GM23338 (cell line): Measurements from ENCODE around the gene PGS1. TPM values are rescaled to one million over a fixed set of nuclear protein-coding genes. Genes with fewer than 3 reads are reported as not detected.

Source experiments
- ATAC-seq: fragments of 200-7000 bp; cut with Tn5 transposase; 3 replicates; pipeline ENCODE4 v1.9.1; 2020
- DNase-seq: peaks from one replicate; pipeline ENCODE4 v3.0.0-alpha.2; 2015; ENCODE audit warnings: low spot score
- H2AFZ ChIP-seq: fragments of 200-600 bp; sonication (generic); 2 replicates; pipeline ENCODE4 v1.8.0; 2016; ENCODE audit warnings: antibody characterized with exemption, mild to moderate bottlenecking, moderate library complexity
- H3F3A ChIP-seq: fragments of 200-600 bp; sonication (generic); replicated peaks from 2 replicates; pipeline ENCODE4 v1.8.0; 2017; ENCODE audit warnings: antibody characterized with exemption, mixed run types, low read depth
- H3K27ac ChIP-seq: fragments of 200-600 bp; sonication (generic); 2 replicates; pipeline ENCODE4 v1.6.1; 2016; ENCODE audit warnings: low read depth
- H3K27me3 ChIP-seq: fragments of 200-600 bp; sonication (generic); 2 replicates; pipeline ENCODE4 v1.8.0; 2016; ENCODE audit warnings: mild to moderate bottlenecking, mixed run types, moderate library complexity; ENCODE audit not compliant: insufficient read depth
- H3K36me3 ChIP-seq: fragments of 200-600 bp; sonication (generic); 2 replicates; pipeline ENCODE4 v1.8.0; 2016; ENCODE audit warnings: mild to moderate bottlenecking; ENCODE audit not compliant: insufficient read depth
- H3K4me1 ChIP-seq: fragments of 200-600 bp; sonication (generic); 2 replicates; pipeline ENCODE4 v1.8.0; 2016; ENCODE audit warnings: mild to moderate bottlenecking, moderate library complexity; ENCODE audit not compliant: insufficient read depth
- H3K4me2 ChIP-seq: fragments of 200-600 bp; sonication (generic); 2 replicates; pipeline ENCODE4 v1.7.1; 2017; ENCODE audit warnings: mixed run types
- H3K4me3 ChIP-seq: fragments of 200-600 bp; sonication (generic); 2 replicates; pipeline ENCODE4 v1.6.1; 2016; ENCODE audit warnings: mixed run types
- H3K79me2 ChIP-seq: fragments of 200-600 bp; sonication (generic); replicated peaks from 2 replicates; pipeline ENCODE4 v1.8.0; 2017; ENCODE audit warnings: mild to moderate bottlenecking; ENCODE audit not compliant: insufficient read depth
- H3K9me2 ChIP-seq: fragments of 200-600 bp; sonication (generic); 2 replicates; pipeline ENCODE4 v1.8.0; 2017; ENCODE audit not compliant: insufficient read depth
- H4K20me1 ChIP-seq: fragments of 200-600 bp; sonication (generic); replicated peaks from 2 replicates; pipeline ENCODE4 v1.8.0; 2017; ENCODE audit warnings: mild to moderate bottlenecking; ENCODE audit not compliant: insufficient read depth
- H3K27ac Mint-ChIP-seq: 2 replicates; pipeline ENCODE4 v1.8.0; 2020; ENCODE audit warnings: inconsistent platforms, mild to moderate bottlenecking, moderate library complexity, mixed read lengths
- H3K27me3 Mint-ChIP-seq: 3 replicates; pipeline ENCODE4 v1.8.0; 2022; ENCODE audit warnings: low read depth, mild to moderate bottlenecking, moderate library complexity, mixed read lengths, inconsistent platforms; ENCODE audit not compliant: insufficient read depth, poor library complexity
- H3K36me3 Mint-ChIP-seq: 3 replicates; pipeline ENCODE4 v1.8.0; 2021; ENCODE audit warnings: low read depth, mild to moderate bottlenecking, inconsistent platforms, moderate library complexity, mixed read lengths
- H3K4me1 Mint-ChIP-seq: 3 replicates; pipeline ENCODE4 v1.8.0; 2020; ENCODE audit warnings: mild to moderate bottlenecking, inconsistent platforms, mixed read lengths
- H3K4me3 Mint-ChIP-seq: 3 replicates; pipeline ENCODE4 v1.8.0; 2021; ENCODE audit warnings: moderate library complexity, mild to moderate bottlenecking, inconsistent platforms, mixed read lengths
- H3K9me3 Mint-ChIP-seq: 3 replicates; pipeline ENCODE4 v1.8.0; 2020; ENCODE audit warnings: moderate library complexity, mild to moderate bottlenecking, inconsistent platforms, mixed read lengths
- CREB1 ChIP-seq: fragments of 250-450 bp; sonication (Bioruptor Pico); IDR thresholded peaks from 2 replicates; pipeline ENCODE4 v1.5.0; 2020; ENCODE audit warnings: low read depth, mild to moderate bottlenecking, moderate library complexity
- ZNF462 ChIP-seq: fragments of 250-450 bp; sonication (Bioruptor Pico); IDR thresholded peaks from 2 replicates; pipeline ENCODE4 v1.5.0; 2020; ENCODE audit warnings: mild to moderate bottlenecking, moderate library complexity
- polyA plus RNA-seq: library from polyadenylated mRNA; unstranded; fragments of >200 nt; fragmentation: Nextera tagmentation; extraction: Ambion mirVana; gene quantifications from 2 replicates; pipeline ENCODE4 v1.2.1, GENCODE V29; 2016
- total RNA-seq: library from RNA; depleted of rRNA; stranded (reverse); fragments of >200 nt; shearing (Covaris generic); gene quantifications from 2 replicates; pipeline ENCODE4 v1.2.3, GENCODE V29; 2014

PGS1 gene
- total and polyA plus RNA-seq, 2 experiments from 2014 or later, result 43.9 to 67.1 TPM

DNA sequence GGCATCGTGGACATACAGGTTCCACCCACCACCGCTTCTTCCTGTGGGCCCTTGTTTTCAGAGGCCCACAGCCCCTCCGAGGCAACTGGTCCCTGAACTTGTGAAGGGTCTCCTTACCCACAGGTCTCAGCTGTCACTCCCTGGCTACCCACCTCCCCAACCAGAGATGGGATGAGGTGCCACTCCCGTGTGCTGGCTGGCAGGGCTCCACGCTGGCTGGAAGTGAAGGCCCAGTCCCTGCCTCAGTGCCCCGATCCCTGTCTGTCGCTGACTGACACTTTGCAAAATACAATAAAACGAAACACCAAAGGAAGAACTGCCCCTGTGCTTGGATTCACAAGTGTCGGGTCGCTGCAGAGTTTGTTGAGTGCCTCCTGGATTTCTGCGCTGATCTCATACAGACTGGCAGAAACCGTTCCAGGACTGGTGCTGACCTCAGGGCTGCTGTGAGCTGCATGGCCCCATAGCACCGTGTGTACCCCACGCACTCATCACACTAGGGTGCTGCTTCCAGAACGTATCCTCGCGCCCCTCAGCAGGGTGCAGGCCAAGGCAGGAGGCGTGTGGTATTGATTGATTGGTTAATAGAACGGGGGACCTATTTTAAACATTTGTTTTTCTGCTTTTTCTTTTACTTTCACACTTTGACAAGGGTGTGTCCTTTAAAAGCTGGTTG lies 57.0 kb downstream of the PGS1 start:
- Histone ChIP-seq H4K20me1 (no peaks in the 10 kb centered on the region), H3K4me3 (no peak overlapping the region), H3K27me3 (no peaks in the 10 kb centered on the region), H3K36me3 (no peaks in the 10 kb centered on the region), H2AFZ (no peak overlapping the region), H3K4me1 (peaks cover 6% of the 10 kb centered on the region; the same call in 1 of the 2 replicates), H3K9me2 (no peaks in the 10 kb centered on the region), H3K27ac (no peak overlapping the region), H3K4me2 (no peak overlapping the region), H3F3A (no peaks in the 10 kb centered on the region), H3K79me2 (no peaks in the 10 kb centered on the region)
- Mint-ChIP-seq H3K27me3 (peaks cover 20% of the 10 kb centered on the region), H3K4me1 (peaks cover 37% of the 10 kb centered on the region), H3K4me3 (no peak overlapping the region), H3K27ac (no peak overlapping the region), H3K36me3 (peaks cover 4% of the 10 kb centered on the region; the same call in 1 of the 3 replicates), H3K9me3 (peaks cover 16% of the 10 kb centered on the region)
- DNase-seq, result no peak
- no peak for TF ChIP-seq CREB1 (CRISPR knock-in tag)
- no peak for ATAC-seq

DNA sequence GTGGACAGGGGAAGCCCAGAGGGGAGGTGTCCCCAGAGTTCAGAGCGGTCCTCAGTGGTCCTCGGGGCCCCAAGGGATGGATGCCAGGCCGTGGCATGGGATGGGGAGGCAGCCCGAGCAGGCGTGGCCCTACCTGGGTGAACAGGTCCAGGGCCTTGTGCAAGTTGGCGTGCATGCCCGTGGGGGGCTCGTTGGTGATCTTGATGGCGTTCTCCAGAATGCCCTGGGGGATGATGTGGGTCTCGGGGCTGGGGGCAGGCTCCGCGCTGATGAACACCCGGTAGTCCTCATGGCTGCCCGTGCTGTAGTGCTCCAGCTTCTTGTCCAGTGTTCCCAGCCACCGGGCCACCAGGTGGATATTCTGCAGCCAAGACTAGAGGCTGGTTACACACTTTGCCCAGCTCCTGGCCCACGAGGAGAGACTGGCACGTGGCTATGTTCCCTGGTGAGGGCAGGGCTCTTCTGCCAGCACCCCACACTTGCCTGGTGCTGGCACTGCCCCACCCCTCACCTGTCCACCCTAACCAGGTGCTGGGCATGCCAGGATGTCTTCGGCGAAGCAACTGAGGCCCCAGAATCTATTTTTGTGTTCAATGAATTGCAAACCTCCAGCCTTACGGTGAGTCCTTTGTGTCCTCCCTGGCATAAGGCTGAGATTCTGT lies 59.2 kb downstream of the PGS1 start:
- H3K36me3 ChIP-seq, result no peaks in the 10 kb centered on the region
- H3K4me2 ChIP-seq, result no peak overlapping the region
- no peaks in the 10 kb centered on the region for H3K79me2 ChIP-seq
- TF ChIP-seq ZNF462 (CRISPR knock-in tag), result no peak
- H3K27ac Mint-ChIP-seq, result no peak overlapping the region
- H3F3A ChIP-seq, result no peaks in the 10 kb centered on the region
- no peak overlapping the region for H3K4me3 ChIP-seq
- H3K27me3 ChIP-seq, result no peaks in the 10 kb centered on the region
- H3K27ac ChIP-seq, result no peak overlapping the region
- DNase-seq (no peak), ATAC-seq (no peak)
- no peaks in the 10 kb centered on the region for H3K9me2 ChIP-seq
- H2AFZ ChIP-seq, result no peak overlapping the region
- H3K4me3 Mint-ChIP-seq, result no peak overlapping the region
- H3K4me1 Mint-ChIP-seq, result peaks cover 25% of the 10 kb centered on the region
- no peaks in the 10 kb centered on the region; the same call in 1 of the 2 replicates for H3K4me1 ChIP-seq
- peaks cover 18% of the 10 kb centered on the region for H3K27me3 Mint-ChIP-seq
- no peaks in the 10 kb centered on the region for H4K20me1 ChIP-seq
- peaks cover 16% of the 10 kb centered on the region for H3K9me3 Mint-ChIP-seq
- H3K36me3 Mint-ChIP-seq, result peaks cover 4% of the 10 kb centered on the region; the same call in 1 of the 3 replicates
